VCaP (cell line): Measurements from ENCODE around the gene ZNF580.

ENCODE experiments used
- H3K27ac ChIP-seq: fragments of 450-650 bp; 2 replicates; pipeline ENCODE4 v1.5.1; 2017
- TF ChIP-seq, protein P1 (sequence below): fragments of 450-650 bp; conservative IDR thresholded peaks from 2 replicates; pipeline ENCODE4 v1.5.1; 2017; ENCODE audit warnings: mild to moderate bottlenecking, moderate library complexity

The ZNF580 gene

DNA sequence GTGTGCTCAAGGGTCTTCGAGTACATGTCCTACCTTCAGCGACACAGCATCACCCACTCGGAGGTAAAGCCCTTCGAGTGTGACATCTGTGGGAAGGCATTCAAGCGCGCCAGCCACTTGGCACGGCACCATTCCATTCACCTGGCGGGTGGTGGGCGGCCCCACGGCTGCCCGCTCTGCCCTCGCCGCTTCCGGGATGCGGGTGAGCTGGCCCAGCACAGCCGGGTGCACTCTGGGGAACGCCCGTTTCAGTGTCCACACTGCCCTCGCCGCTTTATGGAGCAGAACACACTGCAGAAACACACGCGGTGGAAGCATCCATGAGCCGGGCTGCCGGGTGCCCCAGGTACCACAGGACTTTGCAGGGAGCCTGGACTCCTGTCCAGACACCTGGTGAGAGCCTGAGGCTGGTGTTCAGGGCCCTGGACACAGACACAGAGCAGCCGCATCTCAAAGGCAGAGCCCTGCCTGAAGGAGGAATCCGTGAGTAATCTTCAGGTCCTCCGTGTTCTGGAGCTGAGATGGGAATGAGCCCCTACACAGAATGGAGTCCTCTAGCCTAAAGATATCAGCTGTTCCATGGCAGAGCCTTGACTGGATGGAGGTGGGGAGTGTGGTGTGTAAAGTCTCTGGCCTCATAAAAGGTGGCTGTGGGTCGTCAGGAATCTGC lies 4.2 kb downstream of the ZNF580 start:
- peak overlapping the region; percentile 98 for H3K27ac ChIP-seq
- TF ChIP-seq, protein P1, sequence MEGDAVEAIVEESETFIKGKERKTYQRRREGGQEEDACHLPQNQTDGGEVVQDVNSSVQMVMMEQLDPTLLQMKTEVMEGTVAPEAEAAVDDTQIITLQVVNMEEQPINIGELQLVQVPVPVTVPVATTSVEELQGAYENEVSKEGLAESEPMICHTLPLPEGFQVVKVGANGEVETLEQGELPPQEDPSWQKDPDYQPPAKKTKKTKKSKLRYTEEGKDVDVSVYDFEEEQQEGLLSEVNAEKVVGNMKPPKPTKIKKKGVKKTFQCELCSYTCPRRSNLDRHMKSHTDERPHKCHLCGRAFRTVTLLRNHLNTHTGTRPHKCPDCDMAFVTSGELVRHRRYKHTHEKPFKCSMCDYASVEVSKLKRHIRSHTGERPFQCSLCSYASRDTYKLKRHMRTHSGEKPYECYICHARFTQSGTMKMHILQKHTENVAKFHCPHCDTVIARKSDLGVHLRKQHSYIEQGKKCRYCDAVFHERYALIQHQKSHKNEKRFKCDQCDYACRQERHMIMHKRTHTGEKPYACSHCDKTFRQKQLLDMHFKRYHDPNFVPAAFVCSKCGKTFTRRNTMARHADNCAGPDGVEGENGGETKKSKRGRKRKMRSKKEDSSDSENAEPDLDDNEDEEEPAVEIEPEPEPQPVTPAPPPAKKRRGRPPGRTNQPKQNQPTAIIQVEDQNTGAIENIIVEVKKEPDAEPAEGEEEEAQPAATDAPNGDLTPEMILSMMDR = no peak

DNA sequence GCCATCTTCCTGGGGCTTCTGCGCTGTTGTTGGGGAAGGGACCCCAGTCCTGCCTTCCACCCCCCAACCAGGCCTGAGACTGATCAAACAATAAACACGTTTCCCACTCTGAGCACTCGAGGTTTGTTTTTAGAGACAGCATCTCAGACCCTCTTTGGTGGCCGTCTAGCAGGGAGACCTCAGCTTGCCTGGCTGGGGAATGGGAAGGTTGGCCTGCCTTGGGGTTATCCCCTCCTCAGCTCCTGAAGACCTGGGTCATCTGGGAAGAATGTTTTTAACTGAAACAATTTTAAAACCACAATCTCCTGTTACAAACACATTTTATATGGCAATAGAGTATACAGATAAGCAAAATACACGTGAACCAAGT lies 4.7 kb downstream of the ZNF580 start:
- H3K27ac ChIP-seq = 0 out of 2 replicates have a peak overlapping the region, but pooled peaks have one; percentile 98
- TF ChIP-seq, protein P1 = no peak

DNA sequence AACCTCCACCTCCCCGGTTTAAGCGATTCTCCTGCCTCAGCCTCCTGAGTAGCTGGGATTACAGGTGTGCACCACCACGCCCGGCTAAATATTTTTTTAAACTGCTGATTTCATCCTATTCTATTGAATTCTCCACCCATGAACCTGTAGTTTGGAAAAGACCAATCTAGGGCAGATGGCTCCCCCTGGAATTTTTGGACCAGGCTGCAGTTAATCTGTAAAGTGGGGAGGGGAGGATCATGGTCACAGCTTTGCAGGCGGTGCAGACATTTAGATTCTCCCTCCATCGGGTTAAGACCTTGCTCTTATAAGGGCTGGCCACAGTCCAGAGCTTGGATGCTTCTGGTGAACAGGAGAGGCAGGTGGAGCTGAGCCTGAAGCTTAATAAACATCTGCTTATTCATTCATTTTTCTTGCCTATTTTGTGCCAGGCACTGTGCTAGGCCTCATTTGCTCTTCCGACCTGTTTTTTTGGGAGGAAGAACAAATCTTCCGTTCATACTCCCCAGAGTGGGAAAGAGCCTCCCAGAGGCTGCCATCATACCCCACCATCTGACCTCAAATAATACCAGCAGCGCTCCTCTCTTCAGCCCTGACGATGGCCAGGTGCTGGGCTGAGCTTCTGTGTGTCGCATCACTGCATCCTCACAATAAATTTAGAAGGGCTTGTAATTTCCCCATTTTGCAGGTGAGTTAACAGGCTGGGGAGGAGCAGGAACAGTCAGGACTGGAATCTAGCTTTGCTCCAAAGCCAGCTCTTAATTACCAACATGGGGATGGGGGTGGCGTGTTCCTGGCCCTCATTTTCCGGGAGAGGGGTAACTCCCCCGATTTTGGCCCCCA lies 6.3 kb downstream of the ZNF580 start:
- TF ChIP-seq, protein P1 = no peak

DNA sequence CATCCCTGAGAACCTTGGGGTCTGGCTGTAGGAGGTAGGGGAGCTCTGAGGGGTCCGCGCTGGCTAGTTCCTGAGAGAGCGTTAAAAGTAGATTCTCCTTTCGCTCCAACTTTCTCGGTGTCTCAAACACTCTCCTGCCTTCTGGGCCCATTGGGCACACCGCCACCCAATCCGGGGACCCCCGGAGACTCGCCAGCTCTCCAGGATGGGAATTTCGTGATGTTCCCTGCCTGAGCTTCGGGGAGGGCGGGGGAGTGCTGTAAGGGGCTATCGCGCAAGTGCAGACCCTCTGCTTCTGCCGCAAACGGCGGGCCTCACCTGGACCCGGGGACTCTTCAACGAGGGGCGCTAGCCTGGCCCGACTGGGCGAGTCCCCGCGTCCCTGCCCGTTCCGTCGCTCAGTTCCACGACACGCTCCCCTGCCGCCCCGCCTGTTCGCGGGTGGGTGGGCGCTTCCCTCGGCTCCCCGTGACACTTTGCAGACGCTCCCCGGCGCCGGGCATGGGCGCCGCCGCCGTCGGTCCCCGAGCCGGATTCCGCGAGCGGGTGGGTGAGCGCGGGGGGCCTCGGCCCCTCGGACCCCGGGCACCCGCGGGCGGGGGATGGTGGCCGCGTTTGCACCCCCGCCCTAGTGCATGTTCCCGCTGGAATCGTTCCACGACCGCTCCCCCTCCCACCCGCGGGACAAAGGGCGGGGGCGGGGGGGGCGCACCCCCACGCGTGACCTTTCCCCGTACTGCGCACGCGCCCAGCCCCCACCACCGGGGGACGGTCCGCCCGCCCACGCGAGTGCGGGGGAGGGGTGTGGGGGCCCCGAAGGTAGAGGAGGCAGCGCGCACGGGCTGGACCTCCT lies 7.2 kb downstream of the ZNF580 start, which contains the start of gene CCDC106:
CCDC106 (plus strand) TSS at position 481 of the 853 bp plus-strand sequence. CDS start 835 bp downstream, outside the sequence.
- TF ChIP-seq, protein P1 = no peak
- peak within 1 kb of the TSS; percentile 96 for H3K27ac ChIP-seq

More for the DNA sequence above, 6.3 kb downstream of the ZNF580 start:
- H3K27ac ChIP-seq = peak overlapping the region; percentile 96

DNA sequence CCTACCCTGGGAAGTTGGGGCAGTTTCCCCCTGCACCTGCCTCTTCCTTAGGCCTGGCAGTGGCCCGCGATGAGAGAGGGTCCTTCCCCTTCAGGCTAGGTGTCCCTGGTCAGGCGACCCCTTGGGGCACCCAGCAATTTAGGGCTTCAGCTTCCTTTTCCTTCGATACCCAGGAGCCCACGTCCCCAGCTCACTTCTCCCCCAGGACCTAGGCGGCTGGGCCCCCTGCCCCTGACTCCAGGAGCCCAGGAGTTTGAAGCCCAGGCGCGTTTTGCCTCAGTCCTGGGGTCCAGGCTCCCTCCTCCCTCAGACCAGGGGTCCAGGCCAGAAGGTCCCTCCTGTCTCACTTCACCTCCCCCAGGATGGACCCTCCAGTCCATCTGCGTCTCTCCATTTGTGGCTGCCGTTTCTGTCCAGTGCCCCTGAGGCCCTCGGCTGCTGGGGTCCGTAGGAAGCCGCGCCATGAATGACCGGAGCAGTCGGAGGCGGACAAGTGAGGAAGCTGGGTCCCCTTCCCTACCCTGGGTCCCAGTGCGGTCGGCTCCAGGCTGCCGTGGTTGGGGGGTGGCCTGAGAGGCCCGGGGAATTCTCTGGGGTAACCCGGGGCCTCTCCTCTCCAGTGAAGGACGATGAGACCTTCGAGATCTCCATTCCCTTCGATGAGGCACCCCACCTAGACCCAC lies 7.9 kb downstream of the ZNF580 start:
- H3K27ac ChIP-seq = peak overlapping the region; percentile 96

DNA sequence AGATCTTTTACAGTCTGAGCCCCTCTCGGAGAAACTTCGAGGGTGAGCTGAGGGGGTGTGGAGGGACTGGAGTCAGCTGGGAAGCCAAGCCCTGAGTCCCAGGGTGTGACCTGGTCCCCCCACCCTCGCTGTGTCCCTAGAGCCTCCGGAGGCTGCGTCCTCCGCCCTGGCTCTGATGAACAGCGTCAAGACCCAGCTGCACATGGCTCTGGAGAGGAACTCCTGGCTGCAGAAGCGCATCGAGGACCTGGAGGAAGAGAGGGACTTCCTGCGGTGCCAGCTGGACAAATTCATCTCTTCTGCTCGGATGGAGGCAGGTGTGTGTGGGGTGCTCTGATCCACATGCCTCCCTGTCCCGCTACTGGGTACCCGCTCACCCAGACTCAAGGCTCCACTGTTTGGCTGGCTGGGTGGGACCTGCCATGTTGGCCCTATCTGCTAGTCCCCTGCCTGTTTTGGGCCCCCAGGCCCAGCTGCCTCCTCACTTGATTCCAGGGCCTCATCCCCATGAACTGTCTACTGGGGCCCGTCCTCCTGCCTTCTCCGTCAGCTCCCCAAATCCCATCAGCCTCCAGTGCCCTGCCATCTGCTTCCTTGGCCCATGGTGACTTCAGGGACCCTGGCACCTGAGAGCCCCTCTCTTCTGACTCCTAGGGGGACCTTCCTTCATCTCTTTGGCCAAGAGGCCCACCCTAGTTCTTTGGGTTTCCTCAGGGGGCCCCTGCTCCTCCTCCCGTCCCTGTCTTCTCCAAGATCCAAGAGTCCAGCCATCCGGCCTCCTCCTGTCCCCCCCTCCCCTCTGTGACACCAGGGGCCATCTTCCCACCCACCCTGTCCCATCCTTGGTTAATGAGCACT lies 8.7 kb downstream of the ZNF580 start:
- TF ChIP-seq, protein P1 = no peak
- peak overlapping the region; percentile 96; the same call in 1 of the 2 replicates for H3K27ac ChIP-seq

More for the DNA sequence above, 7.9 kb downstream of the ZNF580 start:
- TF ChIP-seq, protein P1 = no peak
